Endothelial cell (in vitro differentiated cells): ENCODE measurements around the gene MADD. TPM values are rescaled to one million over a fixed set of nuclear protein-coding genes. Genes with fewer than 3 reads are reported as not detected.
A peak's percentile ranks its signal among the peaks of the same experiment; 100 is the strongest.

Source experiments
- DNase-seq: peaks from one replicate; pipeline ENCODE4 v3.0.0; 2021; ENCODE audit warnings: low spot score
- H3K27ac Mint-ChIP-seq: one replicate; pipeline ENCODE4 v1.8.0; 2021; ENCODE audit warnings: mixed read lengths, inconsistent platforms; ENCODE audit not compliant: unreplicated experiment
- H3K27me3 Mint-ChIP-seq: one replicate; pipeline ENCODE4 v1.8.0; 2021; ENCODE audit warnings: mild to moderate bottlenecking, moderate library complexity, mixed read lengths, inconsistent platforms; ENCODE audit not compliant: unreplicated experiment
- H3K36me3 Mint-ChIP-seq: one replicate; pipeline ENCODE4 v1.8.0; 2021; ENCODE audit warnings: mild to moderate bottlenecking, low read depth, mixed read lengths, inconsistent platforms; ENCODE audit not compliant: unreplicated experiment
- H3K4me1 Mint-ChIP-seq: one replicate; pipeline ENCODE4 v1.8.0; 2021; ENCODE audit warnings: mild to moderate bottlenecking, mixed read lengths, inconsistent platforms; ENCODE audit not compliant: unreplicated experiment
- H3K4me3 Mint-ChIP-seq: one replicate; pipeline ENCODE4 v1.8.0; 2021; ENCODE audit warnings: mild to moderate bottlenecking, mixed read lengths, inconsistent platforms; ENCODE audit not compliant: unreplicated experiment
- H3K9me3 Mint-ChIP-seq: one replicate; pipeline ENCODE4 v1.8.0; 2021; ENCODE audit warnings: mixed read lengths, inconsistent platforms; ENCODE audit not compliant: unreplicated experiment
- total RNA-seq: library from RNA; stranded (reverse); fragmentation: NEBNext Ultra II Directional; extraction: Animal tissue kit (Norgen Biotek cat#: 25700); gene quantifications from one replicate; pipeline ENCODE4 v1.2.1, GENCODE V29; 2021; ENCODE audit not compliant: unreplicated experiment
- TF ChIP-seq, protein P1 (sequence below): fragments of 200-600 bp; sonication (generic); IDR thresholded peaks from one replicate; pipeline ENCODE4 v1.5.0; 2021; ENCODE audit warnings: antibody characterized with exemption; ENCODE audit not compliant: unreplicated experiment

MADD gene
- total RNA-seq, 1 donor from 2014 or later, result 61.2 TPM

DNA sequence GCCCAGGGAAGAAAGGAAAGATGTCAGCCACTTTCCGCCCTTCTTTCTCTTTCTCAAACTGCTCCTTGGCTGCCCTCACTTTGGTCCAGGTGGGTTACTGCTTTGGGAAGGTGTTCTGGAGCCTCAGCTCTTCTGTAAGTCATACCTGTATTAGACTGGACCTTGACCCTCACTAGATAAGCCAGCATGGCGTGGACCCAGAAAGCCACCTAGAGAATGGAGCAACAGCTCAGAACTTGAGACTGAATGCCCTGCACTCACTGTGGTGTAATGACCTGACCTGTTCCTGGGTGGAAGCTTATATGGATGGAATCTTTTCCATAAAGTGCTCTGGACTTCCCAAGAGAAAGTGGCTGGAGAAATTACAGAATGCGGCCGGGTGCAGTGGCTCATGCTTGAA, 36.9 kb upstream of the MADD start:
- TF ChIP-seq, protein P1, sequence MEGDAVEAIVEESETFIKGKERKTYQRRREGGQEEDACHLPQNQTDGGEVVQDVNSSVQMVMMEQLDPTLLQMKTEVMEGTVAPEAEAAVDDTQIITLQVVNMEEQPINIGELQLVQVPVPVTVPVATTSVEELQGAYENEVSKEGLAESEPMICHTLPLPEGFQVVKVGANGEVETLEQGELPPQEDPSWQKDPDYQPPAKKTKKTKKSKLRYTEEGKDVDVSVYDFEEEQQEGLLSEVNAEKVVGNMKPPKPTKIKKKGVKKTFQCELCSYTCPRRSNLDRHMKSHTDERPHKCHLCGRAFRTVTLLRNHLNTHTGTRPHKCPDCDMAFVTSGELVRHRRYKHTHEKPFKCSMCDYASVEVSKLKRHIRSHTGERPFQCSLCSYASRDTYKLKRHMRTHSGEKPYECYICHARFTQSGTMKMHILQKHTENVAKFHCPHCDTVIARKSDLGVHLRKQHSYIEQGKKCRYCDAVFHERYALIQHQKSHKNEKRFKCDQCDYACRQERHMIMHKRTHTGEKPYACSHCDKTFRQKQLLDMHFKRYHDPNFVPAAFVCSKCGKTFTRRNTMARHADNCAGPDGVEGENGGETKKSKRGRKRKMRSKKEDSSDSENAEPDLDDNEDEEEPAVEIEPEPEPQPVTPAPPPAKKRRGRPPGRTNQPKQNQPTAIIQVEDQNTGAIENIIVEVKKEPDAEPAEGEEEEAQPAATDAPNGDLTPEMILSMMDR, result no peak
- H3K9me3 Mint-ChIP-seq, result no peaks in the 10 kb centered on the region
- peaks cover 20% of the 10 kb centered on the region for H3K36me3 Mint-ChIP-seq
- DNase-seq, result no peak
- H3K27me3 Mint-ChIP-seq, result peaks cover 4% of the 10 kb centered on the region
- H3K27ac Mint-ChIP-seq, result no peak overlapping the region
- no peak overlapping the region for H3K4me3 Mint-ChIP-seq
- peaks cover 13% of the 10 kb centered on the region for H3K4me1 Mint-ChIP-seq

DNA sequence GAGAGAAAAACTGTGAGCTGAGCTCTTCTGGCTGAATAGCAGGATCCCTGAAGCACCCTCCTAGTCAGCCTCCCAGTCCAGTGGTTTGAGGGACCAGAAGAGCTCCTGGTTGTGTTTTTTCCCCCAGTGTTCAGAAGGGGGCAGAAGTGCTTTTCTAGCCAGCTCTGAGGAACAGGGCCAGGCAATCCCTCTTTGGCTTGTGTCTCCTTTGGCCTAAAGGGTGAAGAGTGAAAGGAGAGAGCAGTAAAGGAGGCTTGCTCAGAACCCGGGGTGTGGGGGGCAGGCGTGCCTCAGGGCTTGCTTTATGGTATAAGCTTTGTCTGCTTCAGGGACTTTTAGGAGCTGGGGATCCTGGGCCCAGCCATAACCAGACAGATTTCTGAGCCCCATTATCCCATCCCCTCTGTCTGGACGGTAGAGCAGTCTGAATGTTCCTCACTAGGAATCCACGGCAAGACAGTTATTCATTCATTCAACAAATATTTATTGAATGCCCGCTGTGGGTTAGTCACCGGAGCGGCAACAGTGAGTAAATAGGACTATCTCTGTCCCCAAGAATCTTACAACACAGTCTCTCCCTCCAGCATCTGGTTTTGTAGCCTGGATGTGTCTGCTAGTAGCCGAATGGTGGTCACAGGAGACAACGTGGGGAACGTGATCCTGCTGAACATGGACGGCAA, 35.8 kb upstream of the MADD start:
- Mint-ChIP-seq H3K27ac (no peak overlapping the region), H3K4me1 (peaks cover 13% of the 10 kb centered on the region), H3K9me3 (no peaks in the 10 kb centered on the region), H3K4me3 (no peak overlapping the region), H3K27me3 (peaks cover 6% of the 10 kb centered on the region), H3K36me3 (peaks cover 15% of the 10 kb centered on the region)
- TF ChIP-seq, protein P1, result no peak
- DNase-seq, result peak; percentile 27

DNA sequence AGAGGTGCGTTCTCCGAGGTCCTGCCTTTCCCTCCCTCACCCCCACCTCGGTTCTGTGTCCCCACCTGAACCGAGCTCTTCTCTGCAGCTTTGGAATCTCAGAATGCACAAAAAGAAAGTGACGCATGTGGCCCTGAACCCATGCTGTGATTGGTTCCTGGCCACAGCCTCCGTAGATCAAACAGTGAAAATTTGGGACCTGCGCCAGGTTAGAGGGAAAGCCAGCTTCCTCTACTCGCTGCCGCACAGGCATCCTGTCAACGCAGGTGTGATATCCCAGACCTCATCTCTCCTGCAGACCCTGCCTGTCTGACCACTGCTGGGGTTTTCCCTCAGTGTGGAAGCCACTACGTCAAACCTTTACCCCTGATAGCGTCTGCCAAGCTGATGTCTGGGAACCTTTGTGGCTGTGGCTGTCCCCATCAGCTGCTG, 35.2 kb upstream of the MADD start:
- H3K9me3 Mint-ChIP-seq, result no peaks in the 10 kb centered on the region
- H3K4me3 Mint-ChIP-seq, result peak overlapping the region; percentile 23
- H3K4me1 Mint-ChIP-seq, result peaks cover 13% of the 10 kb centered on the region
- DNase-seq, result no peak
- no peak overlapping the region for H3K27ac Mint-ChIP-seq
- H3K27me3 Mint-ChIP-seq, result peaks cover 4% of the 10 kb centered on the region
- TF ChIP-seq, protein P1, result no peak
- H3K36me3 Mint-ChIP-seq, result peaks cover 15% of the 10 kb centered on the region

DNA sequence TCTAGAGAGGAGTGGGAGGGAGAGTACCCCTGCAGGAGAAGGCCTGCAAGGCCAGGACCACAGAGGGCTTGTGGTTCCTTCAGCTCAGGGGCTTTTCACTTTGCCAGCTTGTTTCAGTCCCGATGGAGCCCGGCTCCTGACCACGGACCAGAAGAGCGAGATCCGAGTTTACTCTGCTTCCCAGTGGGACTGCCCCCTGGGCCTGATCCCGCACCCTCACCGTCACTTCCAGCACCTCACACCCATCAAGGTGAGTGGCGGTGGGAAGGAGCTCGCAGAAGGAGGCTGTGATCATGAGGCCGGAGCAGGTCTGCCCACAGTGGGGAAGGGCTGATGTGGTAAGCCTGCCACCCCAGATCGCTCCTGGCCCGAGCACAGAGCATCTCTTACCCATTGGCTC, 34.8 kb upstream of the MADD start:
- H3K4me3 Mint-ChIP-seq, result peak overlapping the region; percentile 74
- H3K9me3 Mint-ChIP-seq, result no peaks in the 10 kb centered on the region
- TF ChIP-seq, protein P1, result no peak
- H3K36me3 Mint-ChIP-seq, result peaks cover 19% of the 10 kb centered on the region
- H3K4me1 Mint-ChIP-seq, result peaks cover 13% of the 10 kb centered on the region
- no peak for DNase-seq
- H3K27me3 Mint-ChIP-seq, result peaks cover 4% of the 10 kb centered on the region
- H3K27ac Mint-ChIP-seq, result no peak overlapping the region

DNA sequence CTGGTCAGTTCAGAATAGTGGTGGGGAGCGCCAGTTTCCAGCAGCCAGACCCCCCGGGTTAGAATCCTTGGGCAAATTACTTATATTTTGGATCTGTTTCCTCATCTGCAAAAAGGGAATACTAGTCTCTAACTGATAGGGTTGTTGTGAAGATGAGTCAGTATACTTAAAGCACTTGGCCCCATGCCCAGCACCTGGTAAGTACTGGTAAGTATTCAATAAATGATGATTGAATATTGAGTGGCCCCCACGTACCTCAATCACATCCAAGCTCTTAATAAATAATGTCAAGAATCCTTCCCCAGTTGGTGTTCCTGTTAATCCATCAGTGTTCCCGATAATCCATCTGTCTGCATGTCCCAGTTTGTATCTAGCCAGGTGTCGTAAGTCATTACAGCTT, 33.5 kb upstream of the MADD start:
- Mint-ChIP-seq H3K9me3 (no peaks in the 10 kb centered on the region), H3K27ac (no peak overlapping the region), H3K4me3 (no peak overlapping the region), H3K27me3 (peaks cover 5% of the 10 kb centered on the region), H3K36me3 (peaks cover 24% of the 10 kb centered on the region), H3K4me1 (peaks cover 13% of the 10 kb centered on the region)
- TF ChIP-seq, protein P1, result no peak
- no peak for DNase-seq
